K562 (cell line): ENCODE data around the gene CRYBA4. TPM values are rescaled to one million over a fixed set of nuclear protein-coding genes. Genes with fewer than 3 reads are reported as not detected.

Experiments
- ATAC-seq: fragments of 200-7000 bp; cut with Tn5 transposase; 3 replicates; pipeline ENCODE4 v1.9.1; 2020; ENCODE audit warnings: moderate library complexity
- BruUV-seq: library from RNA; stranded (reverse); fragments of 400-500 nt; replicated peaks from 2 replicates; lab custom pipeline; 2021; lab: Mats Ljungman, UMichigan
- CTCF ChIA-PET: fragments of 300-600 bp; formaldehyde crosslinking; extraction: SDS; loops from one replicate; lab custom pipeline; 2021; ENCODE audit warnings: low intra/inter-chr PET ratio; lab: Yijun Ruan, JAX
- POLR2A ChIA-PET: fragments of 300-600, 350-650 bp; sonication (Branson Sonifier 250); formaldehyde crosslinking; extraction: SDS; loops from one replicate; lab custom pipeline; 2021; ENCODE audit warnings: antibody characterized with exemption, inconsistent platforms; lab: Yijun Ruan, JAX
- DNase-seq, 4 experiments: peaks; one replicate each; pipeline versions ENCODE4 v3.0.0 to v3.0.0-alpha.2; 2011 to 2018; ENCODE audit warnings: low spot score in 3 of 4, mixed read lengths in 3 of 4; ENCODE audit errors: extremely low read depth in 1 of 4
- FAIRE-seq: peaks from 2 replicates; lab custom pipeline; 2011; peaks lifted over from hg19 to GRCh38; lab: Jason Lieb, UNC
- H2AFZ ChIP-seq: 2 replicates; pipeline ENCODE4 v1.6.0; 2011; ENCODE audit warnings: low read depth, low read length, control low read depth, inconsistent platforms
- H3K27ac ChIP-seq: fragments of 200-600 bp; 3 replicates; pipeline ENCODE4 v1.8.0; 2011; ENCODE audit warnings: low read depth, mild to moderate bottlenecking, control low read depth, inconsistent platforms, low read length, moderate library complexity, mixed read lengths; ENCODE audit errors: extremely low read depth
- H3K27me3 ChIP-seq, 2 experiments: fragments of 300-600 bp in 1 of 2; 2 replicates in 1 of 2; 3 replicates in 1 of 2; pipeline versions ENCODE4 v1.6.0 to v1.8.0; 2011; ENCODE audit warnings: inconsistent platforms in 2 of 2, low read length in 2 of 2, mild to moderate bottlenecking in 1 of 2, mixed read lengths in 1 of 2, moderate library complexity in 1 of 2; ENCODE audit not compliant: control insufficient read depth in 2 of 2, insufficient read depth in 2 of 2
- H3K36me3 ChIP-seq: fragments of 300-600 bp; 3 replicates; pipeline ENCODE4 v1.8.0; 2011; ENCODE audit warnings: mild to moderate bottlenecking, low read length, inconsistent platforms; ENCODE audit not compliant: control insufficient read depth, insufficient read depth
- H3K4me1 ChIP-seq, 2 experiments: fragments of 200-600 bp in 1 of 2; replicated peaks in 1 of 2; 2 replicates in 1 of 2; 3 replicates in 1 of 2; pipeline versions ENCODE4 v1.5.1 to v1.8.0; 2011; ENCODE audit warnings: inconsistent platforms in 2 of 2, low read length in 2 of 2, mild to moderate bottlenecking in 1 of 2, mixed read lengths in 1 of 2, moderate library complexity in 1 of 2; ENCODE audit not compliant: control insufficient read depth in 2 of 2, insufficient read depth in 2 of 2
- H3K4me2 ChIP-seq: 2 replicates; pipeline ENCODE4 v1.6.1; 2011; ENCODE audit warnings: low read length, control low read depth, inconsistent platforms, mixed read lengths; ENCODE audit not compliant: insufficient read depth
- H3K4me3 ChIP-seq: fragments of 200-600 bp; sonication (generic), shearing (Covaris generic); 2 replicates; pipeline ENCODE4 v1.5.1; 2016; ENCODE audit warnings: control low read depth, inconsistent platforms
- H3K79me2 ChIP-seq: fragments of 200-600 bp; 3 replicates; pipeline ENCODE4 v1.8.0; 2011; ENCODE audit warnings: low read length, inconsistent platforms; ENCODE audit not compliant: control insufficient read depth, insufficient read depth
- H3K9ac ChIP-seq, 2 experiments: 2 replicates each; pipeline versions ENCODE4 v1.6.0 to v1.6.1; 2011; ENCODE audit warnings: low read depth in 2 of 2, low read length in 2 of 2, control low read depth in 1 of 2, inconsistent platforms in 1 of 2, mild to moderate bottlenecking in 1 of 2, mixed read lengths in 1 of 2; ENCODE audit not compliant: insufficient read depth in 1 of 2
- H3K9me1 ChIP-seq: one replicate; pipeline ENCODE4 v1.6.0; 2011; ENCODE audit warnings: inconsistent platforms, mild to moderate bottlenecking, low read length, moderate library complexity; ENCODE audit not compliant: control insufficient read depth, insufficient read depth
- H3K9me3 ChIP-seq: replicated peaks from 2 replicates; pipeline ENCODE4 v1.5.1; 2011; ENCODE audit warnings: low read depth, low read length, inconsistent platforms; ENCODE audit not compliant: control insufficient read depth, insufficient read depth
- H4K20me1 ChIP-seq: replicated peaks from 2 replicates; pipeline ENCODE4 v1.6.1; 2011; ENCODE audit warnings: low read length, inconsistent platforms, mixed read lengths; ENCODE audit not compliant: control insufficient read depth, insufficient read depth
- HNRNPL ChIP-seq: fragments of 200-400 bp; formaldehyde crosslinking; IDR thresholded peaks from 2 replicates; pipeline ENCODE4 v1.6.1; 2017; ENCODE audit warnings: low read depth, mild to moderate bottlenecking, low read length
- YY1 ChIP-seq, 3 experiments: IDR thresholded peaks; 2 replicates each; pipeline ENCODE4 v1.6.1; 2011; ENCODE audit warnings: low read length in 2 of 3, mild to moderate bottlenecking in 2 of 3, moderate library complexity in 2 of 3, borderline replicate concordance in 1 of 3, control low read depth in 1 of 3, low read depth in 1 of 3; ENCODE audit not compliant: insufficient read depth in 3 of 3, insufficient replicate concordance in 2 of 3, control insufficient read depth in 1 of 3, insufficient read length in 1 of 3; ENCODE audit errors: extremely low read depth in 1 of 3
- WGBS: fragments of 100-300 bp; shearing (Covaris generic); methylation state at CpG from one replicate; pipeline ENCODE4 v1.1.6; 2016; ENCODE audit warnings: low coverage, mixed read lengths; ENCODE audit not compliant: insufficient coverage; ENCODE audit errors: missing lambda C conversion rate; 5-methylcytosine and 5-hydroxymethylcytosine counted together
- in situ Hi-C: fragments of 300-500 bp; cut with MboI; formaldehyde crosslinking; loops from 4 replicates; pipeline ENCODE4 v1.15.0; 2018; ENCODE audit warnings: inconsistent platforms, mixed read lengths
- intact Hi-C: fragments of 100-400 bp; cut with micrococcal nuclease; formaldehyde crosslinking; loops from 2 replicates; pipeline ENCODE4 v1.14.2; 2022
- polyA plus RNA-seq, 8 experiments: library from polyadenylated mRNA; depleted of rRNA in 4 of 8; stranded (reverse) in 5 of 8; unstranded in 3 of 8; fragments of >200 nt; fragmentation: Nextera tagmentation in 2 of 8; fragmentation: Illumina TruSeq in 1 of 8; extraction: Ambion mirVana in 2 of 8; extraction: Trizol in 1 of 8; gene quantifications; 2 replicates each; pipeline versions ENCODE4 v1.2.1 to v1.2.3, GENCODE V29; 2011 to 2014; ENCODE audit warnings: inconsistent platforms in 1 of 8, missing spikeins in 1 of 8
- total RNA-seq, 7 experiments: library from RNA; depleted of rRNA in 6 of 7; stranded (reverse); fragments of >200 nt in 6 of 7; fragmentation: Illumina TruSeq in 2 of 7; extraction: Trizol in 2 of 7; gene quantifications; 2 replicates each; pipeline versions ENCODE4 v1.2.1 to v1.2.3, GENCODE V29; 2011 to 2021; ENCODE audit warnings: low replicate concordance in 1 of 7
- TF ChIP-seq, protein P1 (sequence below): fragments of 450-650 bp; IDR thresholded peaks from 2 replicates; pipeline ENCODE4 v1.6.1; 2018; ENCODE audit not compliant: partially characterized antibody

Gene CRYBA4
- total and polyA plus RNA-seq, 9 of the 15 experiments (the other 6 are each of a cell fraction or from before 2014, with no cell fraction given) = 0.59 to 3.3 (median 1.6) TPM

DNA sequence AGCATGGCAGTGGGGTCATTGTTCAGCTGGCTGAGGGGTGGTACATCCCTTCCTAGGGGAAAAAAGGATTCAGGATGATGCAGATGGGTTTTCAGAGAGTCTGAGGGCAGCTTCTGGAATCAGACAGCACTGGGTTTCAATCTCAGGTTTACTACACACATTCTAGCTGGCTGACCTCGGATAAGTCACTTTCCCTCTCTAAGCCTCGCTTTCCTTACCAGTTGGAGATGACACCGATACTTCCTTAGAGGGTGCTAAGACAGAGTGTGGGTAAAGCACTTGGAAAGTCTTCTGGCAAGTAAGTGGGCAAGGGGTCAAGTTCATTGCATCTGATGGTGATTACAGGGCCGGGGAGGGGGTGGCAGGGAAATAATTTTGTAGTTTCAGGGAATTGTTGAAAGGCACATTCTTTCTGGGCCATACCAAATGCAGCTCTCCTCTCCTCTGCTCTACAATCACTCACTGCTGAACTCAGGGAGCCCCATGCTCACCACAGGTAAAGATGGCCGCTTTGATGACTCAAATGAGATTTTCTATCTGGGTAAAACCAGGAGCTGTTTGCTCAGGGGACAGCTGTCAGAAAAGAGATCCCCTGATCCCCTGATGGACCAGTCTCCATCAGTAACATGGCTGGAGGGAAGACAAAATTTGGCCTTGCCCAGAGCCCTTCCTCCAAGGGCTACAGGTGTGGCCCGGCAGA lies 29.1 kb downstream of the CRYBA4 start:
- Histone ChIP-seq H3K79me2 (no peaks in the 10 kb centered on the region), H3K9me3 (no peaks in the 10 kb centered on the region), H3K36me3 (no peaks in the 10 kb centered on the region), H3K4me3 (no peak overlapping the region), H3K4me1 (peaks cover 0 to 11% of the 10 kb centered on the region in 2 experiments; a peak in 4 of 5 replicates), H3K27ac (no peak overlapping the region), H3K9ac (no peak overlapping the region), H2AFZ (no peak overlapping the region), H4K20me1 (no peaks in the 10 kb centered on the region), H3K9me1 (no peaks in the 10 kb centered on the region), H3K4me2 (no peak overlapping the region), H3K27me3 (no peaks in the 10 kb centered on the region)
- in situ Hi-C loops (no loop called here), intact Hi-C loops (no loop called here)
- FAIRE-seq (no peak), ATAC-seq (no peak), DNase-seq (peak in 1 of 4 experiments; percentile 23)
- 24% methylated on average over 6 of the region's 6 CpGs for WGBS
- ChIA-PET CTCF (no interaction called here), POLR2A (interaction anchor here (1.1 kb wide), 1 partner anchor 9 kb away, joined by 5 read pairs; no protein-coding TSS in a partner anchor)
- peak in 1 of 3 experiments; percentile 29 for TF ChIP-seq YY1 (IDR thresholded peaks at IDR 0.05; ENCODE audit: borderline replicate concordance in 1 of 3, control insufficient read depth in 1 of 3, extremely low read depth in 1 of 3, insufficient read depth in 3 of 3, insufficient read length in 1 of 3, insufficient replicate concordance in 2 of 3, low read depth in 1 of 3, low read length in 2 of 3)
- TF ChIP-seq HNRNPL = no peak
- TF ChIP-seq, protein P1, sequence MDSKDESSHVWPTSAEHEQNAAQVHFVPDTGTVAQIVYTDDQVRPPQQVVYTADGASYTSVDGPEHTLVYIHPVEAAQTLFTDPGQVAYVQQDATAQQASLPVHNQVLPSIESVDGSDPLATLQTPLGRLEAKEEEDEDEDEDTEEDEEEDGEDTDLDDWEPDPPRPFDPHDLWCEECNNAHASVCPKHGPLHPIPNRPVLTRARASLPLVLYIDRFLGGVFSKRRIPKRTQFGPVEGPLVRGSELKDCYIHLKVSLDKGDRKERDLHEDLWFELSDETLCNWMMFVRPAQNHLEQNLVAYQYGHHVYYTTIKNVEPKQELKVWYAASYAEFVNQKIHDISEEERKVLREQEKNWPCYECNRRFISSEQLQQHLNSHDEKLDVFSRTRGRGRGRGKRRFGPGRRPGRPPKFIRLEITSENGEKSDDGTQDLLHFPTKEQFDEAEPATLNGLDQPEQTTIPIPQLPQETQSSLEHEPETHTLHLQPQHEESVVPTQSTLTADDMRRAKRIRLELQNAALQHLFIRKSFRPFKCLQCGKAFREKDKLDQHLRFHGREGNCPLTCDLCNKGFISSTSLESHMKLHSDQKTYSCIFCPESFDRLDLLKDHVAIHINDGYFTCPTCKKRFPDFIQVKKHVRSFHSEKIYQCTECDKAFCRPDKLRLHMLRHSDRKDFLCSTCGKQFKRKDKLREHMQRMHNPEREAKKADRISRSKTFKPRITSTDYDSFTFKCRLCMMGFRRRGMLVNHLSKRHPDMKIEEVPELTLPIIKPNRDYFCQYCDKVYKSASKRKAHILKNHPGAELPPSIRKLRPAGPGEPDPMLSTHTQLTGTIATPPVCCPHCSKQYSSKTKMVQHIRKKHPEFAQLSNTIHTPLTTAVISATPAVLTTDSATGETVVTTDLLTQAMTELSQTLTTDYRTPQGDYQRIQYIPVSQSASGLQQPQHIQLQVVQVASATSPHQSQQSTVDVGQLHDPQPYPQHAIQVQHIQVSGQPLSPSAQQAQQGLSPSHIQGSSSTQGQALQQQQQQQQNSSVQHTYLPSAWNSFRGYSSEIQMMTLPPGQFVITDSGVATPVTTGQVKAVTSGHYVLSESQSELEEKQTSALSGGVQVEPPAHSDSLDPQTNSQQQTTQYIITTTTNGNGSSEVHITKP = peak; percentile 65
- BruUV-seq = no TSS peak
